Measurements from ENCODE around the gene NTMT1.

- no peak for TF ChIP-seq ZBTB43 (CRISPR knock-in tag; IDR thresholded peaks at IDR 0.05)
- TF ChIP-seq MEF2D (tag; conservative IDR thresholded peaks at IDR 0.05; ENCODE audit: low read depth), result no peak
- no peak for TF ChIP-seq ETV5 (CRISPR knock-in tag; IDR thresholded peaks at IDR 0.05; ENCODE audit: low read depth)
- TF ChIP-seq POLR2A (conservative IDR thresholded peaks at IDR 0.05), result no peak
- TF ChIP-seq ZNF3 (CRISPR knock-in tag; IDR thresholded peaks at IDR 0.05), result no peak
- TF ChIP-seq, protein P1, sequence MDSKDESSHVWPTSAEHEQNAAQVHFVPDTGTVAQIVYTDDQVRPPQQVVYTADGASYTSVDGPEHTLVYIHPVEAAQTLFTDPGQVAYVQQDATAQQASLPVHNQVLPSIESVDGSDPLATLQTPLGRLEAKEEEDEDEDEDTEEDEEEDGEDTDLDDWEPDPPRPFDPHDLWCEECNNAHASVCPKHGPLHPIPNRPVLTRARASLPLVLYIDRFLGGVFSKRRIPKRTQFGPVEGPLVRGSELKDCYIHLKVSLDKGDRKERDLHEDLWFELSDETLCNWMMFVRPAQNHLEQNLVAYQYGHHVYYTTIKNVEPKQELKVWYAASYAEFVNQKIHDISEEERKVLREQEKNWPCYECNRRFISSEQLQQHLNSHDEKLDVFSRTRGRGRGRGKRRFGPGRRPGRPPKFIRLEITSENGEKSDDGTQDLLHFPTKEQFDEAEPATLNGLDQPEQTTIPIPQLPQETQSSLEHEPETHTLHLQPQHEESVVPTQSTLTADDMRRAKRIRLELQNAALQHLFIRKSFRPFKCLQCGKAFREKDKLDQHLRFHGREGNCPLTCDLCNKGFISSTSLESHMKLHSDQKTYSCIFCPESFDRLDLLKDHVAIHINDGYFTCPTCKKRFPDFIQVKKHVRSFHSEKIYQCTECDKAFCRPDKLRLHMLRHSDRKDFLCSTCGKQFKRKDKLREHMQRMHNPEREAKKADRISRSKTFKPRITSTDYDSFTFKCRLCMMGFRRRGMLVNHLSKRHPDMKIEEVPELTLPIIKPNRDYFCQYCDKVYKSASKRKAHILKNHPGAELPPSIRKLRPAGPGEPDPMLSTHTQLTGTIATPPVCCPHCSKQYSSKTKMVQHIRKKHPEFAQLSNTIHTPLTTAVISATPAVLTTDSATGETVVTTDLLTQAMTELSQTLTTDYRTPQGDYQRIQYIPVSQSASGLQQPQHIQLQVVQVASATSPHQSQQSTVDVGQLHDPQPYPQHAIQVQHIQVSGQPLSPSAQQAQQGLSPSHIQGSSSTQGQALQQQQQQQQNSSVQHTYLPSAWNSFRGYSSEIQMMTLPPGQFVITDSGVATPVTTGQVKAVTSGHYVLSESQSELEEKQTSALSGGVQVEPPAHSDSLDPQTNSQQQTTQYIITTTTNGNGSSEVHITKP (IDR thresholded peaks at IDR 0.05; ENCODE audit: partially characterized antibody), result no peak
- no peak for TF ChIP-seq CTCF (IDR thresholded peaks at IDR 0.05 in 2 of 3, conservative IDR thresholded peaks at IDR 0.05 in 1 of 3; ENCODE audit: insufficient read depth in 2 of 3, low read depth in 1 of 3, low read length in 3 of 3)
- no peak for TF ChIP-seq KAT2B (IDR thresholded peaks at IDR 0.05; ENCODE audit: low read depth, low read length)
- no peak for TF ChIP-seq HDAC2 (IDR thresholded peaks at IDR 0.05)
- TF ChIP-seq ZEB2 (IDR thresholded peaks at IDR 0.05), result no peak
- TF ChIP-seq ZNF280B (CRISPR knock-in tag; IDR thresholded peaks at IDR 0.05), result no peak
- TF ChIP-seq SMARCA4 (IDR thresholded peaks at IDR 0.05), result no peak
Measured at GRCh38 chr9:129671519-129671918, 45.6 kb downstream of the NTMT1 start.

All from K562 (cell line).